Measurements from ENCODE around the gene SLC2A10. TPM values are rescaled to one million over a fixed set of nuclear protein-coding genes. Genes with fewer than 3 reads are reported as not detected.

The SLC2A10 gene
- total RNA-seq, 1 experiment from 2014 or later, result 9.6 TPM

DNA sequence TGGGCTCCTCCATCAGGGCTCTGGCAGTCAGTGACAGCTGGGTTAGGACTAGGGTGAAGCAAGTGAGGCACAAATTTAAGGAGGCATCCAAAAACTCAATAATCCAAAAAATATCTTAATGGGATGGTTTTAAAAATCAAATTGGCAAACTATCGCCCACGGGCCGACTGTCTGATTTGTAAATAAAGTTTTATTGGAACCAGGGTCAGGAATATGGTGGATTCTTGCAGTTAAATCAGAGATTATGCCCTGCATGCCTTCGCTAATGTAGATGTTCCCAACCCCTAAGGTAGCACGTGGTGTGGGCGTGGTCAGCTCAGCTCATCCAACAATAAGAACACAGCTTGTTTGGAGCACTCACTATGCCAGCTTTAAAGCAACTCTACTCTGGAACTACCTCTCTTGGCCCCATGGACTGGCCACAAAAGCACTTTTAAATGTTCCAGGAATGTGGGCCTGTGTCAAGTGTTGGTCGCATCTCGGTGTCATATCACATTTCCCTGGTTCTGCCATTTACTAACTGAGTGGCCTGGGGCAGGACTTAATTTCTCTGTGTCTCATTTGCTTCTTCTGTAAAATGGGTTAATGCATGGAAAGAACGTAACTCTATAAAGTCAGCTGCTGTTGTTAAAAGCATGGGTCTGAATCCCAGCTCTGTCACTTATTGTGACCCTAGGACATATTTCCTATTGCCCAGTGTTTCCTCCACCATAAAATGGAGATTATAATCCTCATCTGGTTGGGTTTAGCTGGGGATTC lies 27.2 kb upstream of the SLC2A10 start:
- intact Hi-C loops (cut with micrococcal nuclease), result no loop called here
- POLR2A ChIA-PET (ENCODE audit: unreplicated experiment), result interaction anchor here (0.6 kb wide), 1 partner anchor 912 kb away, joined by 5 read pairs; no protein-coding TSS in a partner anchor

GRCh38 chr20:46683011-46683667 lies 26.3 kb upstream of the SLC2A10 start:
- ATAC-seq (no peak), DNase-seq (no peak)
- Histone ChIP-seq H3K9me3 (ENCODE audit: low read length) (no peaks in the 10 kb centered on the region), H3K4me2 (ENCODE audit: low read length) (no peak overlapping the region), H3K36me3 (ENCODE audit: low read depth, low read length) (peaks cover 18% of the 10 kb centered on the region), H4K20me1 (ENCODE audit: low read length) (peaks cover 16% of the 10 kb centered on the region), H2AFZ (ENCODE audit: low read length) (no peak overlapping the region), H3F3A (ENCODE audit: low read length, unreplicated experiment) (no peaks in the 10 kb centered on the region), H3K27ac (ENCODE audit: low read length) (no peak overlapping the region), H3K79me2 (ENCODE audit: low read length) (peaks cover 37% of the 10 kb centered on the region), H3K9me2 (replicated peaks; ENCODE audit: low read length) (no peaks in the 10 kb centered on the region), H3K4me1 (ENCODE audit: insufficient read depth, low read length) (peaks cover 11% of the 10 kb centered on the region; the same call in 1 of the 2 replicates), H3K4me3 (ENCODE audit: low read length) (no peak overlapping the region), H3K27me3 (ENCODE audit: low read length) (no peaks in the 10 kb centered on the region), H3K9ac (ENCODE audit: low read length) (no peak overlapping the region)
- CTCF ChIA-PET, result no interaction called here
- TF ChIP-seq, protein P1, sequence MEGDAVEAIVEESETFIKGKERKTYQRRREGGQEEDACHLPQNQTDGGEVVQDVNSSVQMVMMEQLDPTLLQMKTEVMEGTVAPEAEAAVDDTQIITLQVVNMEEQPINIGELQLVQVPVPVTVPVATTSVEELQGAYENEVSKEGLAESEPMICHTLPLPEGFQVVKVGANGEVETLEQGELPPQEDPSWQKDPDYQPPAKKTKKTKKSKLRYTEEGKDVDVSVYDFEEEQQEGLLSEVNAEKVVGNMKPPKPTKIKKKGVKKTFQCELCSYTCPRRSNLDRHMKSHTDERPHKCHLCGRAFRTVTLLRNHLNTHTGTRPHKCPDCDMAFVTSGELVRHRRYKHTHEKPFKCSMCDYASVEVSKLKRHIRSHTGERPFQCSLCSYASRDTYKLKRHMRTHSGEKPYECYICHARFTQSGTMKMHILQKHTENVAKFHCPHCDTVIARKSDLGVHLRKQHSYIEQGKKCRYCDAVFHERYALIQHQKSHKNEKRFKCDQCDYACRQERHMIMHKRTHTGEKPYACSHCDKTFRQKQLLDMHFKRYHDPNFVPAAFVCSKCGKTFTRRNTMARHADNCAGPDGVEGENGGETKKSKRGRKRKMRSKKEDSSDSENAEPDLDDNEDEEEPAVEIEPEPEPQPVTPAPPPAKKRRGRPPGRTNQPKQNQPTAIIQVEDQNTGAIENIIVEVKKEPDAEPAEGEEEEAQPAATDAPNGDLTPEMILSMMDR (conservative IDR thresholded peaks at IDR 0.05; ENCODE audit: low read depth, low read length), result no peak
- TF ChIP-seq EZH2phosphoT487 (IDR thresholded peaks at IDR 0.05; ENCODE audit: borderline replicate concordance, low read length), result no peak
- no peak for TF ChIP-seq EZH2 (IDR thresholded peaks at IDR 0.05; ENCODE audit: low read length, unreplicated experiment)
- POLR2A ChIA-PET (ENCODE audit: unreplicated experiment), result no interaction called here
- BruUV-seq (replicated peaks), result no TSS peak
- intact Hi-C loops (cut with micrococcal nuclease), result no loop called here

More for the DNA sequence above, 27.2 kb upstream of the SLC2A10 start:
- H3K9ac ChIP-seq (ENCODE audit: low read length), result no peak overlapping the region
- H3K9me2 ChIP-seq (replicated peaks; ENCODE audit: low read length), result no peaks in the 10 kb centered on the region
- ATAC-seq (no peak), DNase-seq (no peak)
- H3K27me3 ChIP-seq (ENCODE audit: low read length), result no peaks in the 10 kb centered on the region
- no peak overlapping the region for H3K4me2 ChIP-seq (ENCODE audit: low read length)
- 0 out of 2 replicates have a peak, but pooled peaks cover 2% of the 10 kb centered on the region for H3K4me1 ChIP-seq (ENCODE audit: insufficient read depth, low read length)
- peaks cover 28% of the 10 kb centered on the region for H3K79me2 ChIP-seq (ENCODE audit: low read length)
- no peak overlapping the region for H3K4me3 ChIP-seq (ENCODE audit: low read length)
- TF ChIP-seq EZH2phosphoT487 (IDR thresholded peaks at IDR 0.05; ENCODE audit: borderline replicate concordance, low read length) (no peak), EZH2 (IDR thresholded peaks at IDR 0.05; ENCODE audit: low read length, unreplicated experiment) (no peak)
- TF ChIP-seq, protein P1 (conservative IDR thresholded peaks at IDR 0.05; ENCODE audit: low read depth, low read length), result no peak
- H3K36me3 ChIP-seq (ENCODE audit: low read depth, low read length), result peaks cover 18% of the 10 kb centered on the region
- no TSS peak for BruUV-seq (replicated peaks)
- H3F3A ChIP-seq (ENCODE audit: low read length, unreplicated experiment), result no peaks in the 10 kb centered on the region
- H4K20me1 ChIP-seq (ENCODE audit: low read length), result peaks cover 7% of the 10 kb centered on the region; the same call in 1 of the 2 replicates
- no peak overlapping the region for H3K27ac ChIP-seq (ENCODE audit: low read length)
- H2AFZ ChIP-seq (ENCODE audit: low read length), result no peak overlapping the region
- no peaks in the 10 kb centered on the region for H3K9me3 ChIP-seq (ENCODE audit: low read length)
- CTCF ChIA-PET, result no interaction called here

DNA sequence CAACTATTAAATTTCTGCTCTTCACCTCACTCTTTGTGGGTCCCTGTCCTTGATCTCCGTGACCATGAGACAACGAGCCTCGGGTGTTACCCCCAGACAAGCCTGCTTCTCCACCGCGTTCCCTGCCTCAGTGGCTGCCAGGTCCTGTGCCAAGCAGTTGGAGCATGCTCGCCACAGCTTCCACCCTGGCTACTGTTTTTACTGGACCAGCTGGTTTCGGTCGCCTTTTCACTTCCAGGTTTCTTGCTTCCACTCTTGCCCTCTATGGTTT lies 25.8 kb upstream of the SLC2A10 start:
- BruUV-seq (replicated peaks), result no TSS peak
- H3K27me3 ChIP-seq (ENCODE audit: low read length), result no peaks in the 10 kb centered on the region

More for the DNA sequence above, 25.8 kb upstream of the SLC2A10 start:
- H3K9me2 ChIP-seq (replicated peaks; ENCODE audit: low read length), result no peaks in the 10 kb centered on the region
- no peak for ATAC-seq
- no peak overlapping the region for H3K27ac ChIP-seq (ENCODE audit: low read length)
- no peak overlapping the region for H3K9ac ChIP-seq (ENCODE audit: low read length)
- intact Hi-C loops (cut with micrococcal nuclease), result no loop called here
- POLR2A ChIA-PET (ENCODE audit: unreplicated experiment), result no interaction called here
- peaks cover 18% of the 10 kb centered on the region for H3K36me3 ChIP-seq (ENCODE audit: low read depth, low read length)
- H3K4me2 ChIP-seq (ENCODE audit: low read length), result no peak overlapping the region
- CTCF ChIA-PET, result no interaction called here
- no peaks in the 10 kb centered on the region for H3K9me3 ChIP-seq (ENCODE audit: low read length)
- no peak overlapping the region for H3K4me3 ChIP-seq (ENCODE audit: low read length)
- TF ChIP-seq EZH2 (IDR thresholded peaks at IDR 0.05; ENCODE audit: low read length, unreplicated experiment) (no peak), EZH2phosphoT487 (IDR thresholded peaks at IDR 0.05; ENCODE audit: borderline replicate concordance, low read length) (no peak)
- TF ChIP-seq, protein P1 (conservative IDR thresholded peaks at IDR 0.05; ENCODE audit: low read depth, low read length), result no peak
- no peak overlapping the region for H2AFZ ChIP-seq (ENCODE audit: low read length)
- no peak for DNase-seq
- peaks cover 42% of the 10 kb centered on the region for H3K79me2 ChIP-seq (ENCODE audit: low read length)
- no peaks in the 10 kb centered on the region for H3F3A ChIP-seq (ENCODE audit: low read length, unreplicated experiment)
- H4K20me1 ChIP-seq (ENCODE audit: low read length), result peaks cover 20% of the 10 kb centered on the region
- peaks cover 13% of the 10 kb centered on the region; the same call in 1 of the 2 replicates for H3K4me1 ChIP-seq (ENCODE audit: insufficient read depth, low read length)
